HuH-7.5 (cell line): ENCODE measurements around the gene CFAP210.
"Not testable (repeated sequence)": the region's sequence is repeated elsewhere in the genome, so short reads cannot be mapped to it uniquely, and the experiment has no call there.

Experiments used
- DNase-seq: peaks from one replicate; pipeline ENCODE4 v3.0.0; 2011; ENCODE audit warnings: low spot score

CFAP210 gene

DNA sequence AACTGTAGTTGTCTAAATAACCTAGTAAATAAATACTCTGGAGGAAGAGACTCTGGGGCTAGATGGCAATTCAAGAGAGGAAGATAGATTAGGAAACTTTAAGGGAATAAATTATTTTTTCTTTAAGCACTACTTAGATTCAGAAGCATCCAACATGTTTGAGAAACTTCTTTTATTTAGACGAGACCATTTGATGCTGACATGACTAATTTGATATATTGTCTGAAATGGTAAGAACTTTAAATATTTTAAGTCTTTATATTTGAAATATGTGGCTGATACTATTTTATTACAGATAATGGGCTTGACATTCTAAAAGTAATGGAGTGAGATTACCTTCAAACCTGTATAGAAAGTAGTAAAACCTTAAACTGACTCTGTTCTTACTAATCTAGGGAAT lies 73.7 kb downstream of the CFAP210 start:
- DNase-seq: no peak

DNA sequence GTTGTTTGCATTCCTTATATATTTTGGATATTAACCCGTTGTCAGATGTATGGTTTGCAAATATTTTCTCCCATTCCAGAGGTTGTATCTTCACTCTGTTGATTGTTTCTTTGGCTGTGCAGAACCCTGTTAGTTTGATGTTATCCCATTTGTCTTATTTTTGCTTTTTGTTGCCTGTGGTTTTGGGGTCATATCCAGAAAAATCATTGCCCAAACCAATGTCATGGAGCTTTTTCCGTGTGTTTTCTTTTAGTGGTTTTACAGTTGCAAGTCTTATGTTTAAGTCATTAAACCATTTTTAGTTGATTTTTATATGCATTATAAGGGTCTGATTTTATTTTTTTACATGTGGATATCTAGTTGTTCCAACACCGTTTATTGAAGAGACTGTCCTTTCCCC lies 74.3 kb downstream of the CFAP210 start:
- no peak for DNase-seq

DNA sequence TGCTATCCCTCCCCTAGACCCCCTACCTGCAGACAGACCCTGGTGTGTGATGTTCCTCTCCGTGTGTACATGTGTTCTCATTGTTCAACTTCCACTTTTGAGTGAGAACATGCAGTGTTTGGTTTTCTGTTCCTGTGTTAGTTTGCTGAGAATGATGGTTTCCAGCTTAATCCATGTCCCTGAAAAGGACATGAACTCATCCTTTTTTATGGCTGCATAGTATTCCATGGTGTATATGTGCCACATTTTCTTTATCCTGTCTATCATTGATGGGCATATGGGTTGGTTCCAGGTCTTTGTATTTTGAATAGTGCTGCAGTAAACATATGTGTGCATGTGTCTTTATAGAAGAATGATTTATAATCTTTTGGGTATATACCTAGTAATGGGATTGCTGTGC lies 78.2 kb downstream of the CFAP210 start:
- DNase-seq: not testable (repeated sequence)

DNA sequence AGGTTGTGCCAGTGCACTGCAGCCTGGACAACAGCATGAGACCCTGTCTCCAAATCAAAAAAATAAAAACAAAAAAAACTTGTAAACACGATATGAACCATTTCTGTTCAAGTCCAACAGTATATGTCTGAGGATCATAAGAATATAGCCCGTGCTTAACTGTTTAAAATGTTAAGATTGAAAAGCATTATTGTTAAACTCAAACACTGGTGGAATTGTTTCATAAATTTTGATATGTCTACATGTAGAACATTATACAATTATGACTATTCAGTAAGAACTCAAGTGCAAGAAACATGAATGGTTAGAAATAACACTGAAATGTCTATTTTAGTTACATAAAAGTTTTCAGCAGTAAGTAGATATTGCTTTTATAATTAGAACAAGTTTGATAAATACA lies 80.3 kb downstream of the CFAP210 start:
- DNase-seq: no peak

DNA sequence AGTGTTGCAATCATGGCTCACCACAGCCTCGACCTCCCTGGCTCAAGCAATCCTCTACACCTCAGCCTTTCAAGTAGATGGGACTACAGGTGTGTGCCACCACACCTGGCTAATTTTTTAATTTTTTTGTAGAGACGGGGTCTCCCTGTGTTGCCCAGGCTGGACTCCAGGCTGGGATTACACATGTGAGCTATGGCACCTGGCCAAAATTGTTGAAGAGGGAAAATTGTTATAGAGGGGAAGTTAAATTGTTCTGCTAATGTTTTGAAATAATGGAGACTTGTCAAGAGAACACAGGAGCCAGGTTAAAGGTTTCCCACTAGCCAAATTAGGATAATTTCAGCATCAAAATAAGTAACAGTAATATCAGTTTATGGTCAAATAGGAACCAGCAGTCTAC lies 84.9 kb downstream of the CFAP210 start:
- DNase-seq: no peak

DNA sequence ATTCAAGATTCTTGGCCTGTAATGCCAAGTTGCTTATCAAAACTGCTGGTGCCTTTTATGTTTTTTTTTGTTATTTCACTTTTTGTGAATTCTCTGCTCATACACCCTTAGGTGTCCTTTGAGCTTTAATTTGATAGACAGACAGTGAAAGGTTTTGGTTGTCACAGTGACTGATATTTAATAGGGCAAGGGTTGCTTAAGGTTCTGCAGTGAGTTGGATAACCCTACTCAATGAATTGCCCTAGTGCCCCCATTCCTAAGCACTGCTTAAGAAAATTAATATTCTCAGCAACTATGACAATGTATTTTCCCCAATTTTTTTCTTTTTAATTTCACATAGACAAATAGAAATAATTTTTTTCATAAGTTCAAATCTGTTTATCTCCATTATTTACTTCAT lies 94.6 kb downstream of the CFAP210 start:
- DNase-seq: no peak

DNA sequence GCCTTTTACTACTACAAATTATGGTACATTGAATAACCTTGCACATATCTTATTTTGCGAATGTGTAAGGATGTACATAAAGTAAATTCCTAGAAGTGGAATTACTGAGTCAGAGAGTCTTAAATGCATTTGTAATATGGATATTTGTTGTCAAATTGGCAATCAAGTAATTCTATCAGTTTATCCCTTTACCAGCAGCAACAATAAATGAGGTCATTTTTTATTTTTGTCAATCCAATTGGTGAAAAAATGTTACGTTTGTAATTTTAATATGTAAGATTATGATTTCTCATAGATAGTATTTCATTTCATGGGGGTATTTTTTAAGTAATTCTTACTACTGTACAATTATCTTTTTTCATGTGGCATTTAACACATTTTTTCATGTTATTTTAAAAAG lies 95.2 kb downstream of the CFAP210 start:
- DNase-seq: no peak

DNA sequence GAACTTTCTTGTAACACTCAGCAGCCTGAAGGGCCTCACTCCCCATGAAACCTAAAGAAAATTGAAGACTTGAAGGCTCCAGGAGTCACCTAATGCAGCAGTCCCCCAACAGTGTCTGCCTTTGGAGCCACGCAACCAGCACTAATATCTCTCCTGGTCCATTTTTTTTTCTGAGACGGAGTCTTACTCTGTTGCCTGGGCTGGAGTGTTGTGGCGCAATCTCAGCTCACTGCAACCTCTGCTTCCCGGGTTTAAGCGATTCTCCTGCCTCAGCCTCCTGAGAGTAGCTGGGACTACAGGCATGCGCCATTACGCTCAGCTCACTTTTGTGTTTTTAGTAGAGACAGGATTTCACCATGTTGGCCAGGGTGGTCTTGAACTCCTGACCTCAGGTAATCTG lies 97.7 kb downstream of the CFAP210 start:
- DNase-seq: not testable (repeated sequence)
